ENCODE measurements around the gene CCDC187.

- TF ChIP-seq CTCF (conservative IDR thresholded peaks at IDR 0.05; ENCODE audit: low read depth, low read length), result no peak
- TF ChIP-seq EZH2 (IDR thresholded peaks at IDR 0.05; ENCODE audit: borderline replicate concordance, low read depth, low read length, poor library complexity, severe bottlenecking), result no peak
These were observed 41.2 kb downstream of the CCDC187 start for GRCh38 chr9:136262671-136263178.
